Dermis blood vessel endothelial cell (primary cell): ENCODE results near the gene TTYH2. TPM values are rescaled to one million over a fixed set of nuclear protein-coding genes. Genes with fewer than 3 reads are reported as not detected.

Experiments used
- DNase-seq: peaks from one replicate; pipeline ENCODE4 v3.0.0; 2010
- total RNA-seq: library from RNA; depleted of rRNA; stranded (reverse); fragments of >200 nt; gene quantifications from 2 replicates; pipeline ENCODE4 v1.2.3, GENCODE V29; 2014

The TTYH2 gene
- total RNA-seq, 1 donor from 2014 or later: 2.2 TPM

GRCh38 chr17:74215342-74215727, 2.0 kb downstream of the TTYH2 start:
- no peak for DNase-seq

- DNase-seq: no peak
These were observed 3.1 kb downstream of the TTYH2 start for GRCh38 chr17:74216505-74216904.

GRCh38 chr17:74217037-74217730, 3.8 kb downstream of the TTYH2 start:
- no peak for DNase-seq

GRCh38 chr17:74217888-74218287, 4.5 kb downstream of the TTYH2 start:
- DNase-seq: no peak

- no peak for DNase-seq
These were observed 5.1 kb downstream of the TTYH2 start for GRCh38 chr17:74218436-74218835.

- no peak for DNase-seq
These were observed 6.3 kb downstream of the TTYH2 start for GRCh38 chr17:74219576-74220133.

GRCh38 chr17:74220219-74220618, 6.8 kb downstream of the TTYH2 start:
- no peak for DNase-seq

GRCh38 chr17:74220946-74221818, 7.8 kb downstream of the TTYH2 start:
- no peak for DNase-seq

- DNase-seq: no peak
These were observed 9.0 kb downstream of the TTYH2 start for GRCh38 chr17:74222399-74222798.

GRCh38 chr17:74223901-74224300, 10.5 kb downstream of the TTYH2 start:
- DNase-seq: no peak

GRCh38 chr17:74224959-74225725, 11.8 kb downstream of the TTYH2 start:
- no peak for DNase-seq

GRCh38 chr17:74226252-74226651, 12.9 kb downstream of the TTYH2 start:
- DNase-seq: no peak

- DNase-seq: no peak
These were observed 14.1 kb downstream of the TTYH2 start for GRCh38 chr17:74227271-74228080.

GRCh38 chr17:74228306-74228978, 15.1 kb downstream of the TTYH2 start:
- no peak for DNase-seq

GRCh38 chr17:74230896-74231295, 17.5 kb downstream of the TTYH2 start:
- DNase-seq: no peak

- no peak for DNase-seq
These were observed 18.8 kb downstream of the TTYH2 start for GRCh38 chr17:74231928-74232907.

- DNase-seq: no peak
These were observed 20.6 kb downstream of the TTYH2 start for GRCh38 chr17:74233937-74234336.

- DNase-seq: no peak
These were observed 21.1 kb downstream of the TTYH2 start for GRCh38 chr17:74234486-74234885.

- no peak for DNase-seq
These were observed 21.7 kb downstream of the TTYH2 start for GRCh38 chr17:74235040-74235581.

GRCh38 chr17:74235911-74236371, 22.6 kb downstream of the TTYH2 start:
- no peak for DNase-seq
